ENCODE results near the gene KCNJ1.

The KCNJ1 gene

GRCh38 chr11:128819198-128819597 is 47.9 kb downstream of the KCNJ1 start:
- DNase-seq = no peak

DNA sequence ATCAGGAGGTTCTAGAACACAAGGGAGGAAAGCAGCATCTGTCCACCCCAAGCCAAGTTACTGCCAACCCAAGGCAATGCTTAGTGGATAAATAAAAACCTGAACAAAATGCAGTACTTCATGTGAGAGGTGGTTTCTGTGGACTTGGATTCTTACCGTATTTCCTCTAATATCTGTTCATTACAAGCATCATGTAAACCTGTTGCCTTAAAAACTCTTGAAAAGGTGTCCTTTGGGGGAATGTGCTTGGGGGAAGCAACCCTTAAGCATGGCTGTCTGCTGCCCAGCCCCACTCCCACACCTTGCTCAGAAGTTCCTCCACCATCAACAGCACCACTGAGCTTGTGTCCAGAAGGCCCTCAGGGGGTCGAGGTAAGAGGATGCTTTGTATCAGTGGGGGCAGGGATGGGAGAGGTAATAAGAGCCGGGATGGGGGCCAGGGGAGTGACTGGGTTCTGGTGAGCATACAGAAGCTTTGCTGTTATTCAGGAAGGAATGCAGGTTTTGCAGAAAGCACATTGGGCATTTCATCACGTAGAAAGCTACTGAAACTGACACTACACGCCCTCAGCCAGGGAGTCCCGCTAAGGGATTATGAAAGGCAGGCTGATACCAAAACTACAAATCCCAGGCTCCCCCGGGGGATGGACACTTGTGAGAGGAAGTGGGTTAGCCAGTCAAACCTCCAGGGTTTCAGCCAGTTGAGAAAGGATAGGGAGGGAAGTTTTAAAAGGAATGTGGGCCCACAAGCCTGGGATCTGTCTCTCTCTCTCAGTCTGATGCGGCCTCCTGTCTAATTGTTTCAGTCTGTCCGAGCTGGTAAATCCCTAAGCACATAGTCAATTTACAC is 52.0 kb downstream of the KCNJ1 start:
- no peak for DNase-seq

DNA sequence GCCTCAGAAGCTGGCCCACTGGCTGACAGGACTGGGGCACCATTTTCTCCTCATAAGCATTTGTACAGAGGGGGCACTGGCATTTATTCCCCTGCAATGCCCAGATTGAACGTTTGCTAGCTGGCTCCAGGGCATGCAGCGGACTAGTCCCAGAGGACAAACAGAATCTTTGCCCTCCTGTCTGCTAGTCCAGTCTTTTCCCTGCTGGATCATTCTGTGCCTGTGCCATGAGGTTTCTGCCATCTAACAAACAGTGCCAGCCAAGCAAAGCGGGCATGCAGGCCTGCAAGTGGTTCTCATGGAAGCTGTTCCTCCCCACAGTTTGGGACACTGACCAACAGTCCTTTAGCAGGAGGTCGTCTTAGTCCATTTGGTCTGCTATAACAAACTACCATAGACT is 53.4 kb downstream of the KCNJ1 start:
- DNase-seq = no peak

DNA sequence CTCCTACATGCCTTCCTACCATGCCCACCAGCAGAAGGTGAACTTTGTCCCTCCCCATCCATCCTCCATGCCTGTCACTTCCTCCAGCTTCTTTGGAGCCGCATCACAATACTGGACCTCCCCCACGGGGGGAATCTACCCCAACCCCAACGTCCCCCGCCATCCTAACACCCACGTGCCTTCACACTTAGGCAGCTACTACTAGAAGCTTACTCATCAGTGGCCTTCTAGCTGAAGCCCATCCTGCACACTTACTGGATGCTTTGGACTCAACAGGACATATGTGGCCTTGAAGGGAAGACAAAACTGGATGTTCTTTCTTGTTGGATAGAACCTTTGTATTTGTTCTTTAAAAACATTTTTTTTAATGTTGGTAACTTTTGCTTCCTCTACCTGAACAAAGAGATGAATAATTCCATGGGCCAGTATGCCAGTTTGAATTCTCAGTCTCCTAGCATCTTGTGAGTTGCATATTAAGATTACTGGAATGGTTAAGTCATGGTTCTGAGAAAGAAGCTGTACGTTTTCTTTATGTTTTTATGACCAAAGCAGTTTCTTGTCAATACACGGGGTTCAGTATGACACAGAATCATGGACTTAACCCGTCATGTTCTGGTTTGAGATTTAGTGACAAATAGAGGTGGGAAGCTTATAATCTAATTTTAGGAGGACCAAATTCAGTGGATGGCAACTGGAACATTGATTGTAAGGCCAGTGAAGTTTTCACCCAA is 56.1 kb downstream of the KCNJ1 start:
- DNase-seq = no peak

GRCh38 chr11:128809128-128809527 is 58.0 kb downstream of the KCNJ1 start:
- no peak for DNase-seq

DNA sequence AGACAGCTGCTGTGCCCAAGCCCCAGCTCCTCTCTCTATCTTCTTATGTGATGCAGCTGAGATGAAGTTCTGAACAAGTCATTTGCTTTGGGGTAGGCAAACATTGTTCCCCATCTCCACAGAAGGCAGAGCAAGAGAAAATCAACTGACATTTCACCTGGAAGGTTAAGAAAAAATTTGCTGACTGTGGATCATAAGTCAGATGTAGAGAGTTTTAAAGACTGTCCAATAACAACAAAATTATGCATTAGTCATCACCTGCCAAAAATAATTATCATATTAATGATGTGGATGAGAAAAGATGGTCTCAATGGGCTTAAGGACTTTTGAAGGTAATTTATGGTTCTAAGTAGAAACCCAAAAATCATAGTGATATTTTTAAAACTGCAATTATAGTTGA is 59.2 kb downstream of the KCNJ1 start:
- no peak for DNase-seq

DNA sequence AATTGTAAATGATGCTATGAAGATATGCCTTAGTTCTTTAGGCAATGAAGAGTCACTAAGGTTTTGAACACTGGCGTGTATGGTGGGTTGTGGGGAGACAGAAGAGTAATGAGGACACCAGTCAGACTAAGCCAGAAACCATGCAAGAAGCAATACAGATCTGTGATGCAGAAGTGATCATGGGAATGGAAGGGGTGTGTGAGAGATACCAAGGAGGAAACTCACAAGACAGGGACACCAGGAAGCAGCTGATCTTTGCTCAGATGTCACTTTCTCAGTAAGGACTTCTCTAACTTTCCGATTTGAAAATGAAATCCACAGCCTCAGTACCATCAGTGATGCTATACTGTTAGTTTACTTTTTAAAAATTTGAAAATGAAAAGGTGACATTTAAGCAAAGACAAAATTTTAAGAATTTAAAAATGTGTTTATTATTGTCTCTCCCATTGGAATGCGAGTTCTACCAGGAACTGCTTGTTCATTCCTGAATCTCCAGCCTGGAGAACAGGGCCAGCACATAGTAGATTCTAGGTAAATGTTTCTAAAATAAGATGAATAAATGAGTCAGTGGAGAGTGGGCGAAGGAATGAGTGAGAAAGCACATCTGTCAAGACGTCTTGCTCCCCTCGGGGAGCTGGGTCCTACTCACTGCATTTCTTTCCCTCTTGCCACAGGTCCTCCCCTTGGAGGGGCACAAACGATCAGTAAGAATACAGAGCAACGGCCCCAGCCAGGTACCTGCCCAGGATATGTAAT is 60.4 kb downstream of the KCNJ1 start:
- DNase-seq = no peak

DNA sequence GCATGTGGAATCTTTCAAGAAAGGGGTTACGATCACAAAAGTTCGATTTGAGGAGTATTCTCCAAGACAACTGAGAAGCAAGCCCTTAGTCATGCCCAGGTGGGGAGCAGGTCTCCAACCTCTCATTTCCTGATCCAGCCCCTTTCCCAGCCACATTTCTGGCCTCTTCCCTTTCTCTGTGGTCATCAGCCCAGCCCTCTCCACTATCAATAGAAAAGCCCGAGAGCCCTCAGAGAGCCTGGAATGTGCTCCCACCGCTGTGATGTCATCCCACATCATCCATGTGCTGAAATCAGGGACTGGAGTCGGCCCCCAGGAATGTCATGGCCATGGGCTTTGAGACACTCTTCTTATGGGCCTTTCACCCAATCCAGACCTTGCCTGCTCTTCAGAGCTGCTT is 62.6 kb downstream of the KCNJ1 start:
- DNase-seq = no peak

GRCh38 chr11:128803449-128804245 is 63.4 kb downstream of the KCNJ1 start:
- DNase-seq = no peak

GRCh38 chr11:128803011-128803410 is 64.1 kb downstream of the KCNJ1 start:
- DNase-seq = no peak

DNA sequence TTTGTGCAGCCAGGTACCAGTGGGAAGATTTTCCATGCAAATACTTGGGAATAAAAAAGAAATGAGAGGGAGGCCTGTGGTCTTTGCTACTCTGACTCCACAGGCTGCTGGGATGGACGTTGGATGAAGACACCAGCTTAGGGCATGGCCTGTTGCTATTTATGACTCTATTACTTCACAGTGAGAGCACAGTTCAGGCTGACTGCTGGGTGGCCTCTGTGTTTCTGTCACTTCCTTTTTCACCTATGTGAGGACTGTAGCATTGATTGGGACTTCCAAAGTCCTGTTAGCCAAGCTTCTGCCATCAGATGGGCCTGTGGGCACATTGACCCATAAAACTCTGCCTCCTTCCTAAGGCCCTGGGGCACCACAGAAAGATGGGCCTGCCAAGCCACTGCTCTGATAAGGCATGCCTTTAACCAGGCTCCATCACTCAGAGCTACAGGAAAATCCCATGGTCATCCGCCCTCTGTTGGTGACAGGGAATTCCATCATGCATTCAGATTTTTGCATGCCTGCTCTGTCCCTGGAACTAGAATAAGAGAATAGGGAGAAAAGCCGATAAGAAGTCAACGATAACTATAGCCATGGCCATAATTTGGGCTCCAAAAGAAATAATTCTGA is 64.6 kb downstream of the KCNJ1 start:
- no peak for DNase-seq

GRCh38 chr11:128800871-128801417 is 66.2 kb downstream of the KCNJ1 start:
- DNase-seq = no peak

- DNase-seq = no peak
Measured at GRCh38 chr11:128796270-128796669, 70.8 kb downstream of the KCNJ1 start.

GRCh38 chr11:128790196-128790595 is 76.9 kb downstream of the KCNJ1 start:
- no peak for DNase-seq

- DNase-seq = no peak
Measured at GRCh38 chr11:128789497-128790150, 77.5 kb downstream of the KCNJ1 start.

Measured in CD4-positive, alpha-beta T cell treated with Interleukin-21 for 1 hour (primary cell).